GM10266 (cell line): ENCODE results near the gene HBS1L.

Experiments used
- DNase-seq: peaks from one replicate; pipeline ENCODE4 v3.0.0; 2012; ENCODE audit errors: extremely low spot score
- CTCF ChIP-seq: IDR thresholded peaks from 2 replicates; pipeline ENCODE4 v1.5.1; 2012; ENCODE audit warnings: mild to moderate bottlenecking, low read depth; ENCODE audit not compliant: control insufficient read depth, insufficient read depth; ENCODE audit errors: missing control alignments

HBS1L gene

DNA sequence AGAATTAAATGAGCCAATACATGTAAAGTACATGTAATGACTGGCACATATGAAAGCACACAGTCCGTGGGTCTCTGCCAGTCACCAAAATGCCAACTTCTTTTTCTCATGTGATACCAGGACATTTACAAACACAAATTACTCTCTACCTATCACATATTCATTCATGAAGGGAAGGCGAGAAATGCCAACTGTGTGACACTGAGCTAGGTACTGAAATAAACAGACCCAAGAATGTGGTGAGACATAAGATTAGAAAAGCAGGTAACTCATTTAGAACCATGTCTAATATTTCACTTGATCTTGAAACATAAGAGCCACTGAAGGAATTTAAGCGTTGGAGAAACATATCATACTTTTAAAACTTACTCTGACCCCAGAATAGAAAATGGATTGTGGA lies 41.4 kb downstream of the HBS1L start:
- no peak for TF ChIP-seq CTCF
- no peak for DNase-seq

DNA sequence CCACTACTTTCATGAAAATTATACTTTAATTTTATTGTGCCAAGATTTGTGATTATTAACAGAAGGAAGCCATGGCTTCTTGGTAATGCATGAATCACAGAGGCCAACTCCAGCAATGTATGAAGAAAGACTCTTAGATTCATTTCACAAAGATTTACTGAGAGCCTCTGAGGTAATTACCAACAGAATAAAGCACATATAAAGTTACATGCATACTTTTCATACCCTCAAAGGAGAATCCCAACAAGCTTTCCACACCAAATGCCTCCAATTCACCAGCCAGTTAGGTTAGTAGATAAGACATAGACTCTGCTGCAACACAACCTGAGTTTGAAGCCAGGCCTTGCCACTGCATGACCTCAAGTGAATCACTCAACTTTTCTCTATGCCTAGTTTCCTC lies 41.9 kb downstream of the HBS1L start:
- TF ChIP-seq CTCF, result no peak
- no peak for DNase-seq

DNA sequence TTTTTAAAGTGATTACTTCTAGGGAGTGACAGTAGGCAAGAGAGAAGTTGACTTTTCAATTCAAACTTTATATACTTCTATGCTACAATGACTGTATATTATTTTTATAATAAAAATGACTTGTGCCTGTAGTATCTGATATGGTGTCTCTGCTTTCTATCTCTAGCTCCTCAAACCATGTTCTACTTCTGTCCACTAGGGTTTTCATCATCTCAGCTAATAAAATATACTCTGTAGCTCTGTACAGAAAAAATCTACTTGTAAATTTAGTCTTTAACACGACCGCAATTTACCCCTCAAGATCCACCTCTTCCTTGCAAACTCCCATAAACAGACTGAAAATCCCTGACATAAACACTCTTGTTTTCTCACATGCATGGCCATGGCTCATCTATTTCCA lies 42.3 kb downstream of the HBS1L start:
- no peak for DNase-seq
- no peak for TF ChIP-seq CTCF

GRCh38 chr6:135008941-135009290 lies 45.7 kb downstream of the HBS1L start:
- TF ChIP-seq CTCF, result no peak
- DNase-seq, result no peak

DNA sequence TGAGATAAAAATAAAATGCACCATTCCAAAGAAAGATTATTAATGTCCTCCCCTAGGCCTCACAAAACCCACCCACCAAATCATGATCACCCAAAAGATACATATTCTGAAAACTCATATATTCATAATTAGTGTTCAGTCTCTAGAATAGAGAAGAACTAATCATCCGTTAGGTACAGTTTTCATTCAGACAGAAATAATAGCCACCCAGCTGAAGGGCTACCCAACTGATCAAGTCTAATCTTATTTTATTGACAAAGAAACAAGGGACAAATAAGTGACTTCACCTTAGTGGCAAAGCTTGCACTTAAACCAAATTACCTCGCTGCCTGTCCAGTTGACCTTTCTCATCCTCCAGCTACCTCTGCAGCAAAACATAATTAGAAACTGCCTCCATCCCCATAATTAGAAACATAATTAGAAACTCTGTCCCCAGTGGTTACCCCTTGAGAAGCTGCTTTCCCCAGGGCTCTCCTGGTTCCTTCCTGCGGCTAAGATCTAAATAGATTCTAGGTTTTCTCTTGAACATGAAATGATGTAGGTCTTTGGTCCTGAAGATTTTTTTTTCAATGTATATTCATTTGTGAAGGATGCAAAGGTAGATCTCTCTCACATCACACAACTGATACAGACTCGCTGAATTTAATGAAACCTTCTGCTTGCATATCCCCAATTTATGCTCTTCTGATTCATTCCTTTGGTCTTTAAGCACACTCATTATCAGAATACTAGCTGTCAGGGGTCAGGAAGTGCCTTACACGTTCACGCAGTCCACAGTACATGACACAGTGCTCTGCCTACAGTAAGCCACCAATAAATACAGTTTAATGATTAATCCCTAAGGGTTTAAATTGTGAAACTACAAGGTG lies 46.3 kb downstream of the HBS1L start:
- no peak for DNase-seq
- TF ChIP-seq CTCF, result no peak

- TF ChIP-seq CTCF, result no peak
Measured at GRCh38 chr6:135006386-135006914, 48.2 kb downstream of the HBS1L start.

DNA sequence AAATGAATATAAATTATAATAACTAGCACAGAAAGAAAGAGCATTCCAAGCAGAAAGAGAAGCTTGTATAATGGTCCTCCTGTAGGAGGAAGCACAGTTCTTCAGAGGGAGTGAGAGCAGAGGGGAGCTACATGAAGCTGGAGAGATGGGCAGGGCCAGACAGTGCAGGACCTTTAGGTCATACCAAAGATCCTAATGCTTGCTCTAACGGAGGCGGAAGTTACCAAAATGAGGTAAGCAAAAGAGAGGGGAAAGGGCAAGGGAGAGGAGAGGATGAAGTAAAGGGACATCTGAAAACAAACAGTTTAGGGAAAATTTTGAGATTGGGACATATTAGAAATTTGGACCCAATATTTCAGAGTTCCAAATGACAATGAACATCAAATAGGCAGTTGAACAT lies 50.2 kb downstream of the HBS1L start:
- TF ChIP-seq CTCF, result no peak
- no peak for DNase-seq

More at GRCh38 chr6:135006386-135006914, 48.2 kb downstream of the HBS1L start:
- no peak for DNase-seq
